Inferior parietal cortex (tissue), 1 donor: Measurements from ENCODE around the gene ADAM30.

Experiments
- DNase-seq: peaks from one replicate; pipeline ENCODE4 v3.0.0-alpha.2; 2016; ENCODE audit errors: extremely low spot score

Gene ADAM30

DNA sequence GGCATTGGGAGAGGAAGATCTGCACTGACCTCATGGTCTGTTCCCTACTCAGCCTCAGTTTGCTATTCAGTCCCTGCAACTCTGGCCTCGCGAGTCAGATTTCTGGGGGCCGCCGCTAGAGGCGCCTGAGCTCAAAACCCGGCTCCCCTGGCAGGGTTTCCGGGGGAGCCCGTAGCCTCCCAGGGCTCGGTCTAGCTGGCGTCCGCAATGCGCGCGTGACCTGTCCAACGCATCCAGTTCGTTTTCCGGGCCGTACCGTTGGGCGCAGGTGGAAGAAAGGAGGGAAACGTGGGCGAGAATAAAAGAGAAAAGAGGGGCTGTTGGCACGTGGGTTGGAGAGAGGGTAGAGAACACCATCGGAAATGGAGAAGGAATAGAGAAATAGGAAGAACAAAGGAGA, at the start of gene ADAM30:
TSS of gene ADAM30 (minus strand) at position 213 of the 400 bp plus-strand sequence. CDS start at position 34, 179 bp downstream.
- no peak for DNase-seq

GRCh38 chr1:119943216-119943615, 46.9 kb upstream of the ADAM30 start:
- DNase-seq: no peak

- no peak for DNase-seq
Observed at GRCh38 chr1:119941392-119941791, 45.1 kb upstream of the ADAM30 start.

DNA sequence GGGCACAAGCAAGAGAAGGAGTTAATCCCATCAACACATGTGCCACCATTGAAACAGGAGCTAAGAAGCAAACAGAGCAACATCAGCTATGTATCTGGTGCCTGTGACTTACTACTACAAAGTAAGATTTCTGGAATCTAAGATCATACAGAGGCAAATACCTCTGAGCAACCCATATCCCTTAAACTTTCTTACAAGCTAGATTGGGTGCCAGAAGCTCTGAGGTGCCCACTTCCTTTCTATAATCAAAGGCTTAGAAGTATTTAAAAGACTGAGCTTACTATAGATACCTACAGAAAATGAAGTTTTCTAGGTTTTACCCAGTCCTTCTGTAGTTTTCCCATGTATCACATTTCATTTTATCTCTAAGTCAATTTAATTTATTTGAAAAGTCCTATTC, 44.4 kb upstream of the ADAM30 start:
- DNase-seq: no peak

DNA sequence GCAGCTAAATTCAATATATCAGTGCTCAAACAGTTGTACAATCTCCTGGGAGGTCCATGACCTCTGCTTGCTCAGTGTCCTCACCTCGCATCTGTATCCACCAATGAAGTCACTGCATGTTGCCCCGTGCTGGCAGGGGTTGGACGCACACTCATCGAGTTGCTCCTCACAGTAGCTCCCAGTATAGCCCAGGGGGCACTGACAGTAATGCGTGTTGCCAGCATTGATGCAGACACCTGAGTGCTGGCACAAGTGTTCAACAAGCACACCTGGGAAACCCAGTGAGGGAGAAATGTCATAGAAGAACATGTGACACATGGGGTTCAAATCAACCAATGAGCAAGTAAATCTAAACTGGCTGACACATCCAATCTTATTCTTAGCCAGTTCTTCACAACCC, 40.9 kb upstream of the ADAM30 start:
- no peak for DNase-seq

- no peak for DNase-seq
Observed at GRCh38 chr1:119935915-119936314, 39.6 kb upstream of the ADAM30 start.

DNA sequence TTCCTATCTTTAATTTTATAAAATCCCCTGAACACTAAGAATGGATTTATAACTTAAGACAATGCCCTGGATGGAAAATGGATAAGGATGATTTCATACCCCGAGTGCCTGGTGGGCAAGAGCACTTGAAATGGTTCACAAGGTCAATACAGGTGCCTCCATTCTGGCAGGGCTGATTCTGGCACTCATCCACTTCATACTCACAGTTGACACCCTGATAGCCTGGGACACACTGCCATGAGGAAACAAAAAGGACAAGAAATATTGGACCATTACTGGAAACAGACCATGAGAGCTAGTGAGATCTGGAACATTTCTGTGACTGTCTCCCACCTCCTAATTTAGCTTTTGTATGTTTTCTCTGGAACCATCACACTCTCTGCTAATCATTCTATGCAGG, 39.1 kb upstream of the ADAM30 start:
- DNase-seq: no peak

DNA sequence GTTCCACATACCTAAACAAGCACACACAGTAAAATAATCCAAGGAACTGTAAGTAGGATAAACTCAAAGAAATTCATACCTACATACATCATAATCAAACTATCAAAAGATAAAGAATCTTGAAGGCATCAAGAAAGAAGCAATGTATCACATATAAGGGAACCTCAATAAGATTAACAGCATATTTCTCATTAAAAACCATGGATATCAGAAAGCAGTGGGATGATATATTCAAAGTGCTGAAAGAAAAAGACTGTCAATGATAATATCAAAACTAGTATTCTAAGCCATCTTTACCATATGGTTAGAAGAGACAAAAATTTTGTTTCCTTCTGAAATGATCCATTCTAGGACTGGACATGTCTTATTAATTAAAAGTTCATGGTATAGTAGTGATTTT, 37.1 kb upstream of the ADAM30 start:
- no peak for DNase-seq

DNA sequence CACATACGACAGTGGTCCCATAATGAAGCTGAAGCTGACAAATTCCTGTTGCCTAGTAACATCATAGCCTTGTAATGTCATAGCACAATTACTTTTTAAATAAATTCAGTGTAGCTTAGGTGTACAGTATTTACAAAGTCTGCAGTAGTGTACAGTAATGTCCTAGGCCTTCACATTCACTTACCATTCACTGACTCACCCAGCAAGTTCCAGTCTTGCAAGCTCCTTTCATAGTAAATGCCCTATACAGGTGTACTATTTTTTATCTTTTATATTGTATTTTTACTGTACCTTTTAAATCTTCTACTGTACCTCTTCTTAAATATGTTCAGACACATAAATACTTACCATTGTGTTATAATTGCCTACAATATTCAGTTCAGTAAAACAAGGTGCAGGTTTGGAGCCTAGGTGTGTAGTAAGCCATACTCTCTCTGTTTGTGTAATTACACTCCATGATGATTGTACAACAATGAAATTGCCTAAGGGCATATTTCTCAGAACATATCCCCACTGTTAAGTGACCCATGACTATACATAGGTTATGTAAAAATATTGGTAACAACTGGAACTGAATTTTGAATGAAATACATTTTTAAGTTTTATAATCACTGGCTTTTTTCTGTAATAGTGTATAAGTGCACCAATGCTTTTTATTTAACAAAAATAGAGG, 33.5 kb upstream of the ADAM30 start:
- no peak for DNase-seq

DNA sequence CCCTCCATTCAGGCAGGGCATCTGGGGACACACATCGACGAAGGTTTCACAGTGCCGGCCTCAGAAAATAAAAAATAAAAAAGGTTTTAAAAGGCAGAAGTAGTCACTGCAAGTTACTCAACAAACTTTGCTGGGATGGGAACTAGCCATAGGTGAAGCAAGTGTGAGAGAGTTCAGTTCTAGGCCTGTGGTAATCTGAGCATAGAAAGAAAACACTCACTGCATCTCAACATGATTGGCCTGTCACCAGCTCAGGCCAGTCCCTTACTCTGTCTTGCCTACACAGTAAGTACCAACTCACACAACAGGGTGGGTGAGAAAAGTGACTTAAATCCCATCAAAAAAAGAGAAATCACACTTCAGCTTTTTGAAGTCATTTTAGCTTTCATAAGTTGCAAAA, 30.2 kb upstream of the ADAM30 start:
- DNase-seq: no peak

- DNase-seq: no peak
Observed at GRCh38 chr1:119924948-119925898, 28.9 kb upstream of the ADAM30 start.

DNA sequence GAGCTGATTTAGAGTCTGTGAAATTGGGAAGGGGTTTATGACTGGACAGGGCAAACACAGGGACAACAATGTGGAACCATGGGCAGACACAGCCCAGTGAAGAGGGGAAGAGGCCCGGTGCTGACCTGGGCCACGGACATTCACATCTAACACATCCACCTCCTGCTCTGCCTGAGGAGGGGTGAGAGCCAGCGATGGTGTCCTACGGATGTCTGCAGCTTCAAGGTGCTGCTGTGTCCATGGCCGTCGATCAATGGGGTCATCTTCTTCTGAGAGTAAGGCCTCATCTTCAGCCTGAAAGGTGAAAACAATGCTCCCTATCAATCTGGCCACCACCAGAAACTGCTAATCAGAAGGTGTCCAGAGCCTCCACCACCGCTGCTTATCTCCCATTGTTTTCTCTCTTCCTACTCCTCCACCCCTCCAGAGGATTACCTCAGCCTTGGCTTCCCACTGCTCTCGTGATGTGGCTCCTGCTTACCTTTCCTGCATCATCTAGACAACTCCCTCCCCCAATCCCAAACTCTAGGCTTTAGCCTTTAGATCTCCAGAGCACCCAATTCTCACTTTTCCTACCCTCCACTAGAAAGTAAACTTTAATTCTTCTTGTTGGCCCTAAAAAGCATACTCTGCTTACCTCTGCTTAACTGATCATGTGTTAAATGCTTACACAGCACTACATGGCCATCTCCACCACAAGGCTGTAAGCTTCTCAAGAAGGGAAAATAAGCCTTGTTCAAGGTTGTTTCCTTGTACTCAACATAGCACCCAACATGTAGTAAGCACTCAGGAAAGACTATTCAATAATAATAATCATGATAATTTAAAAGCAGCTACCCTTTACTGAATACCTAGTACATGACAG, 24.0 kb upstream of the ADAM30 start:
- no peak for DNase-seq

GRCh38 chr1:119919241-119919640, 22.9 kb upstream of the ADAM30 start:
- DNase-seq: no peak

GRCh38 chr1:119918301-119918700, 22.0 kb upstream of the ADAM30 start:
- DNase-seq: no peak

GRCh38 chr1:119917304-119918055, 21.2 kb upstream of the ADAM30 start:
- no peak for DNase-seq

- no peak for DNase-seq
Observed at GRCh38 chr1:119915517-119915916, 19.2 kb upstream of the ADAM30 start.

DNA sequence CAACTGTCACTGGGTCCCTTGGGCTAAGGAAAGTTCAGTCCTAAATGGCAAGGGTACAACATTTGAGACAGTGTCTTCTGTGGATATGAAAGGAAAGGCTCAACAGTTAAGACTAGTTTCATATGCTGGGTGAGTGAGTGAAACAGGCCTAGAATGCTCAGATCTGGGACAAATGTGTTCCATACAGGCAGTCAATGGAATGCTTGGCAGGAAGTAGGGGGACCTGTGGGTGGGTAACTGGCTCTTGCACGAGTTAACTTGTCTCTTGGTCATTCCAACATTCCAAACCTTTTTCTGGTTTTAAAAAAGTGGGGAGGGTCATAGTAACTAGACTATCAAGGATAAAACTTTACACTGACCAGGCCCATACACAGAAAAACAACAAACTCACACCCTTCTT, 17.8 kb upstream of the ADAM30 start:
- no peak for DNase-seq

DNA sequence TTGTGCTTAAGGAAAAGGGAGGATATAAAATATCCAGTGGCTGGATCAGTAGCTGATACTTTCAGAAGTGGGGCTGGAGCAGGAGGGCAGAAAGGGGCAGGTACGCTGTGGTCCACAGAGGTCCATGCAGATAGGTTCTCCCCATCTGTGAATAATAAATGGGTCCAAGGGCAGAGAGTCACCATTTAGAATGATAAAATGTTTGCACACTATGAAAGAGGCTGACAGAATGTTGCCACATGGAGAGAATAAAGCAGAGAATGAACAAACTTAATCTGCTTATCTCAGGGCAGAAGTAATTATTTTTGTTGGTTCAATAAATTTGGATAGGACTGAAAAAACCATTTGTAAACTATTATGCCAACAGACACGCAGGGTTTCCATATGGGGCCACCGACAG, 16.6 kb upstream of the ADAM30 start:
- no peak for DNase-seq

DNA sequence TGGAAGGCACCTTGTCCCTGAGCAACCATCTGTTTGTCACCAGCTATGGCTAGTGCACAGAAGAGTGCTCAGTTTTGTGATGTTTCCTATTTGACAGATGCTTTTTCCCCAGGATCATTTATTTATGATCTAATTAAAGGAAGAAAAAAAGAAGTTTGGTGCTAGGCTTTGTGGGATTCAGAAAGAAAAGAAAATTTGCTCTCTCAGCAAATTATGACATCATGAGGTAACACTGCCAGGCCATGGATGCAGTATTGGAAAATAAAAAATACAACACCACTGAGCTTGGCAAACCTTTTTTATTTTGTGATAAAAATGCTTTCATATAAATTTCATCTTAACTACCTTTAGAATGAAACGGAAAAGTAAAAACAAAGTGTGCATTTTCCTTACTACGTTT, 15.5 kb upstream of the ADAM30 start:
- DNase-seq: no peak

GRCh38 chr1:119910618-119911017, 14.3 kb upstream of the ADAM30 start:
- DNase-seq: no peak

GRCh38 chr1:119909890-119910596, 13.7 kb upstream of the ADAM30 start:
- no peak for DNase-seq
